Nucleus accumbens (tissue), 56 donors: Measurements from ENCODE around the gene CELA3B.
"Not testable (repeated sequence)": the region's sequence is repeated elsewhere in the genome, so short reads cannot be mapped to it uniquely, and the experiment has no call there.

Experiments used
- DNase-seq, 56 donors: peaks; one replicate each; lab custom pipeline; 2025; lab: John Stamatoyannopoulos, UW

Gene CELA3B

GRCh38 chr1:21974699-21975098 lies 2.1 kb upstream of the CELA3B start:
- DNase-seq, result not testable (repeated sequence)

- DNase-seq, result not testable (repeated sequence)
Measured at GRCh38 chr1:21975296-21975695, 1.5 kb upstream of the CELA3B start.

- DNase-seq, result not testable (repeated sequence)
Measured at GRCh38 chr1:21978209-21978608, 1.4 kb downstream of the CELA3B start.

GRCh38 chr1:21980515-21981220 lies 3.8 kb downstream of the CELA3B start:
- DNase-seq, result peak in 1 of 56 donors; percentile 9

- DNase-seq, result not testable (repeated sequence)
Measured at GRCh38 chr1:21981253-21981652, 4.4 kb downstream of the CELA3B start.

- DNase-seq, result not testable (repeated sequence)
Measured at GRCh38 chr1:21982122-21982521, 5.3 kb downstream of the CELA3B start.

GRCh38 chr1:21983539-21983938 lies 6.7 kb downstream of the CELA3B start:
- not testable (repeated sequence) for DNase-seq

- DNase-seq, result not testable (repeated sequence)
Measured at GRCh38 chr1:21985893-21986292, 9.1 kb downstream of the CELA3B start.

GRCh38 chr1:21986386-21986785 lies 9.6 kb downstream of the CELA3B start:
- not testable (repeated sequence) for DNase-seq

- not testable (repeated sequence) for DNase-seq
Measured at GRCh38 chr1:21989672-21990393, 13.0 kb downstream of the CELA3B start.

- DNase-seq, result not testable (repeated sequence)
Measured at GRCh38 chr1:21992186-21992585, 15.4 kb downstream of the CELA3B start.

GRCh38 chr1:21994716-21995115 lies 17.9 kb downstream of the CELA3B start:
- not testable (repeated sequence) for DNase-seq

- not testable (repeated sequence) for DNase-seq
Measured at GRCh38 chr1:21996663-21996970, 19.8 kb downstream of the CELA3B start.

- DNase-seq, result not testable (repeated sequence)
Measured at GRCh38 chr1:21997891-21998623, 21.2 kb downstream of the CELA3B start.

- DNase-seq, result not testable (repeated sequence)
Measured at GRCh38 chr1:21998624-21999294, 21.9 kb downstream of the CELA3B start.

GRCh38 chr1:21999645-22000044 lies 22.8 kb downstream of the CELA3B start:
- DNase-seq, result not testable (repeated sequence)

- no peak for DNase-seq
Measured at GRCh38 chr1:22001409-22001808, 24.6 kb downstream of the CELA3B start, which contains the start of gene CELA3A. TSS of gene CELA3A (plus strand) at chr1:22001657. CDS start at chr1:22001675, 18 bp downstream.

- not testable (repeated sequence) for DNase-seq
Measured at GRCh38 chr1:22002461-22002860, 25.6 kb downstream of the CELA3B start.

- not testable (repeated sequence) for DNase-seq
Measured at GRCh38 chr1:22002875-22003274, 26.1 kb downstream of the CELA3B start.

- DNase-seq, result not testable (repeated sequence)
Measured at GRCh38 chr1:22003959-22004358, 27.1 kb downstream of the CELA3B start.
